Forelimb muscle (tissue), 1 donor: ENCODE results near the gene YWHAG. TPM values are rescaled to one million over a fixed set of nuclear protein-coding genes. Genes with fewer than 3 reads are reported as not detected.
"Not testable (repeated sequence)": the region's sequence is repeated elsewhere in the genome, so short reads cannot be mapped to it uniquely, and the experiment has no call there.

Experiments
- DNase-seq: peaks from one replicate; pipeline ENCODE4 v3.0.0-alpha.2; 2013; ENCODE audit warnings: low read depth
- polyA plus RNA-seq: library from polyadenylated mRNA; unstranded; fragments of 120-200 nt; gene quantifications from one replicate; pipeline ENCODE4 v1.2.1, GENCODE V29; 2013; ENCODE audit not compliant: insufficient read length

YWHAG gene
- polyA plus RNA-seq, 1 donor: 175 TPM

GRCh38 chr7:76349313-76349885 lies 9.4 kb downstream of the YWHAG start:
- no peak for DNase-seq

- DNase-seq: no peak
Measured at GRCh38 chr7:76347710-76348109, 11.1 kb downstream of the YWHAG start.

GRCh38 chr7:76346778-76347177 lies 12.0 kb downstream of the YWHAG start:
- no peak for DNase-seq

GRCh38 chr7:76346097-76346496 lies 12.7 kb downstream of the YWHAG start:
- DNase-seq: no peak

DNA sequence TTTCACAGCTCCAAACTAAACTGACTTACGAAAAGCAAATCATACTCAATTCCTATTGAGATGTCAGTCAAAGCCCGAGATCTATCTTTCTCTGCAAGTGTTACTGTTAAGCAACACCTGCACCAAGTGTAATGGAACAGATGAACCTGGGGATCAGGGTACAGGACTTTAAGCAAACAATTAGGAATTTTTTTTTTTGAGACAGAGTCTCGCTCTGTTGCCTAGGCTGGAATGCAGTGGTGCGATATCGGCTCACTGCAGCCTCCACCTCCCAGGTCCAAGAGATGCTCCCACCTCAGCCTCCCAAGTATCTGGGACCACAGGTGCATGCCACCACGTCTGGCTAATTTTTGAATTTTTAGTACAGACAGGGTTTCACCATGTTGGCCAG lies 14.9 kb downstream of the YWHAG start:
- no peak for DNase-seq

DNA sequence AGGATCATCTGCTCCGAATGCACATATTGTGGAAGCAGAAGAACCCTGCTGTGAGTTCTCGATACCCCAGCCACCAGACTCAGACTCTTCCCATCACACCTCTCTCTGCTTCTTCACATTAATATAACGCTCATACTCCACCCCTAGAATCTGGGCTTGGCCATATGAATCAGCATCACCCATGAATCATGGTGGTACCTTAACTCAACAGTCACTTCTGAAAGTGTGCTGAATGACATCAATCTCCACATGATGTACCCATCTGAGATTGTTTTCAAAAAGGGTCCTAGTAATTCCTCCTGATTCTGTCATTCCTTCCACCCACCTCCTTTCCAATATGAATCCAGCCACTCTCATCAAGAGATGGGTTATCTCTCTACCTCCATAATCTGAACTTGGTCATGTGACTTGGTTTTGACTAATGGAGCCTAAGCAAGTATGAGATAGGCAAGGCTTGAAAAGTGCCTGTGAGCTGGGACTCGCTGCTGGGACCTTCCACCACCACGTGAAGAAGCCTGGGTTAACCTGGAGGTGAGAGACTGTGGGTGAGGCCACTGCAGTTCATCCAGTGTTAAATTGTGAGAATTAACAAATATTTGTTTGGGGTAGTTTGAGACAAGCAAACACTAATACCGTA lies 15.4 kb downstream of the YWHAG start:
- DNase-seq: no peak

DNA sequence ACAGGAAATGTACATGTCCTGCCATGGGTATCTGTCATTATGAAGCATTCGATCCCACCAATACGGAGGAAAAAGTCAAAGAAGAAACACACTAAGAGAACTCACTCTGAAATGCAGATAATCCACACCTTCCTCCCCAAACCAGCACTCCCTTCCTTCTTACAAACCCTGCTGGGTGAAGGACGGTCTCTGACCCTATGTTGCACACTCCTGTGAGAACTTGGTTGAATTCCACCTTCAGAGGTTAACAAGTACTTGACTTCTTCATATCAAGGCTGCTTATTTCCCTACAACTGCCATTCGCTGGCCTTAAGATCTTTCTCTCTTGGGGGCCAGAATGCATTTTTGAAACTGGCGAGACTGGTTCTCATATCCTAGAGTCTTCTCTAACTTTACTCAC lies 16.6 kb downstream of the YWHAG start:
- no peak for DNase-seq

DNA sequence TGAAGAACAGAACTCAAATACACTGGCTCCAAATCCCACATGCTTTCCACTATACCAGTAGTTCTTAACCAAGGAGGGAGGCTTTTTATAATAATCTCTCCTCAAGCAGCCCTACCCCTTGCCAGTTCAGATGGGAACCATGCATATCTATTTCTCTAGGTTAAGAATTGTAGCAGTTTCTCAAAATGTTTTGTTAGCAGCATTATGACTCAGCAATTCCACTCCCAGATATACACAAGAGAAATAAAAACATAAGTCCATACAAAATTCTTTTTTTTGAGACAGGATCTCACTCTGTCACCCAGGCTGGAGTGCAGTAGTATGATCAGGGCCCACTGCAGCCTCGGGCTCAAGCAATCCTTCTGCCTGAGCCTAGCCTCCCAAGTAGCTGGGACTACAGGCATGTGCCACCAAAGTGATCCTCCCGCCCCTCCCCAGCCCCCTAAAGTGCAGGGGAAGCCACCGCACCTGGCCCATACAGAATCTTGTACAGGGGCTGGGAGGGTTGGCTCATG lies 18.1 kb downstream of the YWHAG start:
- DNase-seq: no peak

DNA sequence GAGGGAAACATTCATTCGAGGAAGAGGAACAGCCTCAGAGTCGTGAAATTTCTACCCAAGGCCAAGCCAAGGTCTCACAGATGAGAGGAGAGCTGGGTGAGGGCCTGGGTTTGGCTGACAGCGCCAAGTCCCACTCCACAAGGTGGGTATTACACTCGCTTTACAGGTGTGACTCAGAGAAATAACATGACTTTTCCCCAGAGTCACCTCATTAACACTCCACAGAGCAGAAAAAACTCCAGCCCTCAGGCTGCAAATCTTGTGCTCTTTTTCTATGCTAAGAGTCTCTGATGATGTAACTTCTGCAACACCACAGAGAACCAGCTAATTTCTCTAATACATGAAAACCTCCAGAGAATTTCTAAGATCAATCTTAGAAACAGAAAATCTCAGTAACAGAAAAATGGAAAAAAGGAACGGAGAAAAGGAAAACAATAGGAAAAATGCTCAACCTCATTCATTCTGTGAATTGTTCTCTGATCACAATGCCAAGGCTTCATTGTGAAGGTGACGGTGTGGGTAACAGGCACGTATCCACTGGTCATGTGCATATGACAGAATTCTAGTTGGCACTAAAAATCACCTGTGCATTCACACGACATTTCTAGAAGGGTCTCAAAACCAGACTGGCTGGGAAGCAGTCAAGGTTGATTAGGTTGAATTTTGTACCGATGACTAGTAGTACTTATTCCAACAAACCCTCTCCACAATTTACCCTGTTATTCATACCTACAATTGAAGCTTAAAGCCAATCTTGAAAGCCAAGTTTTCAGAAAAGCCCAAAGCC lies 20.3 kb downstream of the YWHAG start:
- DNase-seq: no peak

- no peak for DNase-seq
Measured at GRCh38 chr7:76337147-76337546, 21.6 kb downstream of the YWHAG start.

- DNase-seq: no peak
Measured at GRCh38 chr7:76336094-76336493, 22.7 kb downstream of the YWHAG start.

GRCh38 chr7:76335417-76335816 lies 23.4 kb downstream of the YWHAG start:
- DNase-seq: not testable (repeated sequence)

DNA sequence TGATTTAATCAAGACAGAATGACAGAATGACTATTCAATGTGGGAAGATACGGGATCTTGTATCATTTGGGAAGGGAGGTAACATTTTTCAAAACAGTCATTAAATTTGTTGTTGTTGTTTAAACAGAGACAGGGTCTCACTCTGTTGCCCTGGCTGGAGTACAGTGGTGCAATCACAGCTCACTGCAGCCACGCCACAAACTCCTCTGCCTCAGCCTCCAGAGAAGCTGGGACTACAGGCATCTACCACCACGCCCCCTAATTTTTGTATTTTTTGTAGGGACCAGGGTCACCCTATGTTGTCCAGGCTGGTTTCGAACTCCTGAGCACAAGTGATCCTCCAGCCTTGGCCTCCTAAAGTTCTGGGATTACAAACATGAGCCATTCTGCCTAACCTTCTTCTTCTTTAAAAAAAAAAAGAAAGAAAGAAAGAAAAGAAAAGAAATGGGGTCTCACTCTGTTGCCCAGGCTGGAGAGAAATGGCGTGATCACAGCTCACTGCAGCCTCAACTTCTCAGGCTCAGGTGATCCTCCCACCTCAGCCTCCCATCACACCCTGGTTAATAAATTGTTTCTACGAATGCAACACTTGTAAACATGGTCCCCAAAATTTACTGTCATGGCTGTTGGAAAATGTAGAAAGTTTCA lies 24.3 kb downstream of the YWHAG start:
- no peak for DNase-seq

DNA sequence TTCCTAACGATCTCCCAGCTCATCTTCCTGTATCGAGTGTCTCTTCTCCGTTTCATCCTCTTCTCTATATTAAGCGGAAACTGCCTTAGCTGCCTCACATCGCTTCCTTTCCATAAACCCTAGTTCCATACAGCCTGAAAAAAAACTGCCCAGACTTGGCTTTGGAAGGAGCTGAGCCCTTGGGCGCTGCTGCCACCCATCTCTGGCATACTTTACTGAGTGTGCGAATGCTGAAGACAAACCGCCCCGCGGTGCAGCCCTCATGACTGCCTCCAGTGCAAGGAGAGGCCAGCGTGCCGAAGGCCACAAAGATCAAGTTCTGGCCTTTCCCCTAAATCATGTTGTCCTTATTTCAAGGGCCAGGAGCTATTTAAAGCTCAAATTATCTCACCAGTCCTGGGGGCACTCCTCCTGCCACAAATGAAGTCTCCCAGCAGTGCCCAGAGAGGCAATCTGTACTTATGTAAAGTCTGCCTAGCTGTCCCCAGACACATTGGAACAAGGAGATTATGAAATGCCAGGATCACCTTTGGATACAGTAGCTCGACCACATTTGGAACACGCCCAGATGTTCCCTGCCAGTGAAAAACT lies 25.2 kb downstream of the YWHAG start:
- no peak for DNase-seq

GRCh38 chr7:76332078-76332477 lies 26.7 kb downstream of the YWHAG start:
- no peak for DNase-seq

GRCh38 chr7:76330673-76331072 lies 28.1 kb downstream of the YWHAG start:
- no peak for DNase-seq

GRCh38 chr7:76330261-76330660 lies 28.5 kb downstream of the YWHAG start:
- DNase-seq: no peak

DNA sequence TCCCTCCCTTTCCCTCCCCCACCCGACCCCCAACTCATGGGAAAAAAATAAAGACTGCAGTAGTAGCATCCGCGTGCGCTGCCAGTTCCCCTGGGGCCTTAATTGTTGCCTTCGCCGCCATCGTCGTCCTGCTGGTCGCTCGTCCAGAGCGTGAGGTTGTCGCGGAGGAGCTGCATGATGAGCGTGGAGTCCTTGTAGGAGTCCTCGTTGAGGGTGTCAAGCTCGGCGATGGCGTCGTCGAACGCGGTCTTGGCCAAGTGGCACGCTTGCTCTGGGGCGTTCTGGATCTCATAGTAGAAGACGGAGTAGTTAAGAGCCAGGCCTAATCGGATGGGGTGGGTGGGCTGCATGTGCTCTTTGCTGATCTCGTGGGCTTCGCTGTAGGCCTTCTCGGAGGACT lies 29.3 kb downstream of the YWHAG start:
- DNase-seq: no peak

DNA sequence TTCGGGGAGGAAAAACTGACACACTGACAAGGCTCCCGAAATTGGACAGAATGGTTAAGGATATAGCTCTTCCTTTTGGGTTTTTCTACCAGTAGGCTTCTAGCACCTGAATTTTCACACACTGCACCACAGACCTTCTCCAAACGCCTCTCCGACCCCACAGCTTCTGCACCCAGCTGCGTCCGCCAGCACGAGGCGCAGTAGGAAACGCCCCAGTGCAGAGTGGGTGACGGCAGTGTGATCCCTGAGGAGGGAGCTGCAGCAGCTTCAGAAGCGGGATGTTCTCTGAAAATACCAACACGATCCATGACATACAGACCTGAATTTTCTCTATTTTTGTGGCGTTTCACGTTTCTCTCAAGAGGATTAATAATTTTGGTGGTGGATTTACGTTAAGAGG lies 30.4 kb downstream of the YWHAG start:
- DNase-seq: no peak

- no peak for DNase-seq
Measured at GRCh38 chr7:76327610-76328009, 31.2 kb downstream of the YWHAG start.

GRCh38 chr7:76326646-76327233 lies 32.1 kb downstream of the YWHAG start:
- no peak for DNase-seq

- DNase-seq: no peak
Measured at GRCh38 chr7:76325811-76326210, 33.0 kb downstream of the YWHAG start.
